HepG2 (cell line): ENCODE data around the gene MOXD1. TPM values are rescaled to one million over a fixed set of nuclear protein-coding genes. Genes with fewer than 3 reads are reported as not detected.

Experiments used
- ATAC-seq: fragments of 200-7000 bp; cut with Tn5 transposase; 3 replicates; pipeline ENCODE4 v1.9.1; 2020; ENCODE audit warnings: mild to moderate bottlenecking, moderate library complexity
- BruUV-seq: library from RNA; stranded (reverse); fragments of 400-500 nt; replicated peaks from 2 replicates; lab custom pipeline; 2021; lab: Mats Ljungman, UMichigan
- CTCF ChIA-PET: fragments of 300-600 bp; formaldehyde crosslinking; extraction: SDS; loops from one replicate; lab custom pipeline; 2021; ENCODE audit warnings: low total read pairs, inconsistent platforms, low intra/inter-chr PET ratio; lab: Yijun Ruan, JAX
- POLR2A ChIA-PET: fragments of 350-600 bp; sonication (Branson Sonifier 250); formaldehyde crosslinking; loops from one replicate; lab custom pipeline; 2020; ENCODE audit warnings: antibody characterized with exemption, inconsistent platforms; lab: Yijun Ruan, JAX
- DNase-seq: peaks from one replicate; pipeline ENCODE4 v3.0.0-alpha.2; 2015; ENCODE audit warnings: low spot score
- FAIRE-seq: peaks from 3 replicates; lab custom pipeline; 2011; peaks lifted over from hg19 to GRCh38; lab: Jason Lieb, UNC
- H2AFZ ChIP-seq: one replicate; pipeline ENCODE4 v1.6.1; 2011; ENCODE audit warnings: low read length, inconsistent platforms
- H3K27ac ChIP-seq: fragments of 300-600 bp; 3 replicates; pipeline ENCODE4 v1.8.0; 2011; ENCODE audit warnings: mixed run types, mild to moderate bottlenecking, mixed read lengths, low read length, inconsistent platforms; ENCODE audit not compliant: insufficient read depth; ENCODE audit errors: extremely low read length
- H3K27me3 ChIP-seq, 2 experiments: fragments of 200-600 bp in 1 of 2; 2 replicates in 1 of 2; 3 replicates in 1 of 2; pipeline versions ENCODE4 v1.6.0 to v1.8.0; 2011; ENCODE audit warnings: low read length in 2 of 2, mild to moderate bottlenecking in 2 of 2, moderate library complexity in 2 of 2, inconsistent platforms in 1 of 2; ENCODE audit not compliant: insufficient read depth in 2 of 2, control insufficient read depth in 1 of 2
- H3K36me3 ChIP-seq, 2 experiments: fragments of 200-600 bp in 1 of 2; replicated peaks in 1 of 2; 2 replicates in 1 of 2; 3 replicates in 1 of 2; pipeline versions ENCODE4 v1.5.1 to v1.8.0; 2011; ENCODE audit warnings: low read length in 2 of 2, inconsistent platforms in 1 of 2; ENCODE audit not compliant: insufficient read depth in 2 of 2, control insufficient read depth in 1 of 2
- H3K4me1 ChIP-seq: 2 replicates; pipeline ENCODE4 v1.5.1; 2012; ENCODE audit warnings: low read length, inconsistent platforms; ENCODE audit not compliant: insufficient read depth
- H3K4me2 ChIP-seq: 2 replicates; pipeline ENCODE4 v1.6.0; 2011; ENCODE audit warnings: low read depth, low read length, inconsistent platforms
- H3K4me3 ChIP-seq, 3 experiments: fragments of 200-600 bp in 1 of 3; sonication (generic), shearing (Covaris generic) in 1 of 3; replicated peaks in 1 of 3; 2 replicates each; pipeline ENCODE4 v1.5.1; 2011 to 2016; ENCODE audit warnings: low read length in 3 of 3, inconsistent platforms in 2 of 3, low read depth in 2 of 3, mild to moderate bottlenecking in 2 of 3, control low read depth in 1 of 3, mixed read lengths in 1 of 3; ENCODE audit not compliant: insufficient read depth in 1 of 3
- H3K79me2 ChIP-seq: one replicate; pipeline ENCODE4 v1.6.1; 2011; ENCODE audit warnings: low read length, inconsistent platforms; ENCODE audit not compliant: insufficient read depth
- H3K9ac ChIP-seq: 2 replicates; pipeline ENCODE4 v1.6.0; 2011; ENCODE audit warnings: mild to moderate bottlenecking, low read depth, low read length, inconsistent platforms; ENCODE audit not compliant: insufficient read depth
- H3K9me3 ChIP-seq: 2 replicates; pipeline ENCODE4 v1.5.1; 2012; ENCODE audit warnings: mild to moderate bottlenecking, low read length
- H4K20me1 ChIP-seq: 2 replicates; pipeline ENCODE4 v1.6.0; 2011; ENCODE audit warnings: inconsistent platforms, mild to moderate bottlenecking, low read length, moderate library complexity; ENCODE audit not compliant: insufficient read depth
- BORCS8-MEF2B ChIP-seq: sonication (generic); formaldehyde crosslinking; IDR thresholded peaks from 2 replicates; pipeline ENCODE4 v1.8.0; 2022; ENCODE audit warnings: mild to moderate bottlenecking, missing genetic modification reagents
- CBFB ChIP-seq: sonication (generic); formaldehyde crosslinking; IDR thresholded peaks from 2 replicates; pipeline ENCODE4 v1.4.0; 2020; ENCODE audit warnings: missing genetic modification reagents
- CENPX ChIP-seq: sonication (generic); formaldehyde crosslinking; IDR thresholded peaks from 2 replicates; pipeline ENCODE4 v1.9.0; 2021; ENCODE audit warnings: mild to moderate bottlenecking, missing genetic modification reagents, moderate library complexity
- CREBL2 ChIP-seq: sonication (generic); formaldehyde crosslinking; IDR thresholded peaks from 2 replicates; pipeline ENCODE4 v1.8.1; 2023; ENCODE audit warnings: missing genetic modification reagents, mild to moderate bottlenecking, borderline replicate concordance
- ELF4 ChIP-seq: sonication (generic); formaldehyde crosslinking; IDR thresholded peaks from 2 replicates; pipeline ENCODE4 v1.5.0; 2020; ENCODE audit warnings: missing genetic modification reagents, mild to moderate bottlenecking, moderate library complexity, borderline replicate concordance
- JARID2 ChIP-seq: sonication (generic); formaldehyde crosslinking; IDR thresholded peaks from 2 replicates; pipeline ENCODE4 v1.8.1; 2023; ENCODE audit warnings: missing genetic modification reagents, inconsistent platforms; ENCODE audit not compliant: insufficient replicate concordance
- MEF2D ChIP-seq: sonication (generic); formaldehyde crosslinking; IDR thresholded peaks from 2 replicates; pipeline ENCODE4 v1.5.1; 2020; ENCODE audit warnings: mild to moderate bottlenecking, missing genetic modification reagents
- NFYB ChIP-seq: sonication (generic); formaldehyde crosslinking; IDR thresholded peaks from 2 replicates; pipeline ENCODE4 v1.4.0; 2020; ENCODE audit warnings: missing genetic modification reagents
- PREB ChIP-seq: sonication (generic); formaldehyde crosslinking; IDR thresholded peaks from 2 replicates; pipeline ENCODE4 v1.4.0; 2020; ENCODE audit warnings: missing genetic modification reagents
- SMARCE1 ChIP-seq: fragments of 450-650 bp; IDR thresholded peaks from 2 replicates; pipeline ENCODE4 v1.6.1; 2017; ENCODE audit warnings: borderline replicate concordance
- TRIM24 ChIP-seq: sonication (generic); formaldehyde crosslinking; IDR thresholded peaks from 2 replicates; pipeline ENCODE4 v1.8.0; 2022; ENCODE audit warnings: mild to moderate bottlenecking, missing genetic modification reagents
- ZNF430 ChIP-seq: sonication (generic); formaldehyde crosslinking; IDR thresholded peaks from 2 replicates; pipeline ENCODE4 v1.9.0; 2021; ENCODE audit warnings: mild to moderate bottlenecking, missing genetic modification reagents
- ZNF484 ChIP-seq: sonication (generic); formaldehyde crosslinking; IDR thresholded peaks from 2 replicates; pipeline ENCODE4 v1.5.1; 2020; ENCODE audit warnings: mild to moderate bottlenecking, low read depth, missing genetic modification reagents, borderline replicate concordance
- ZNF556 ChIP-seq: sonication (generic); formaldehyde crosslinking; IDR thresholded peaks from 2 replicates; pipeline ENCODE4 v1.4.0; 2020; ENCODE audit warnings: mild to moderate bottlenecking, missing genetic modification reagents, borderline replicate concordance
- ZNF646 ChIP-seq: sonication (generic); formaldehyde crosslinking; IDR thresholded peaks from 2 replicates; pipeline ENCODE4 v1.9.0; 2021; ENCODE audit warnings: mild to moderate bottlenecking, missing genetic modification reagents
- ZNF670 ChIP-seq: sonication (generic); formaldehyde crosslinking; IDR thresholded peaks from 2 replicates; pipeline ENCODE4 v1.8.0; 2022; ENCODE audit warnings: mild to moderate bottlenecking, missing genetic modification reagents, borderline replicate concordance
- ZNF720 ChIP-seq: sonication (generic); formaldehyde crosslinking; IDR thresholded peaks from 2 replicates; pipeline ENCODE4 v1.4.0; 2020; ENCODE audit warnings: missing genetic modification reagents
- ZNF781 ChIP-seq: sonication (generic); formaldehyde crosslinking; IDR thresholded peaks from 2 replicates; pipeline ENCODE4 v1.5.1; 2020; ENCODE audit warnings: borderline replicate concordance, mild to moderate bottlenecking, missing genetic modification reagents; ENCODE audit errors: not compliant biosample characterization
- WGBS: methylation state at CpG from one replicate; pipeline ENCODE4 v1.1.6; 2017; ENCODE audit warnings: low lambda C conversion rate; 5-methylcytosine and 5-hydroxymethylcytosine counted together
- in situ Hi-C: cut with HindIII; loops from 2 replicates; pipeline ENCODE4 v1.10.0; 2017; ENCODE audit warnings: low pct_unique_long_range_greater_than_20kb; ENCODE audit not compliant: extremely low pct_ligation_motif_present
- intact Hi-C: fragments of 100-400 bp; cut with micrococcal nuclease; formaldehyde crosslinking; loops from one replicate; pipeline ENCODE4 v1.10.0; 2022; ENCODE audit not compliant: unreplicated experiment
- polyA plus RNA-seq, 8 experiments: library from polyadenylated mRNA; depleted of rRNA in 3 of 8; stranded (reverse) in 7 of 8; unstranded in 1 of 8; fragments of >200 nt; fragmentation: Illumina TruSeq in 4 of 8; extraction: Trizol in 4 of 8; gene quantifications; 2 replicates each; pipeline versions ENCODE4 v1.2.1 to v1.2.3, GENCODE V29; 2011 to 2016; ENCODE audit warnings: low read depth in 4 of 8, missing spikeins in 1 of 8, mixed read lengths in 1 of 8; ENCODE audit not compliant: insufficient read depth in 1 of 8
- total RNA-seq, 5 experiments: library from RNA; depleted of rRNA; stranded (reverse); fragments of >200 nt; fragmentation: Illumina TruSeq; extraction: Trizol; gene quantifications; 2 replicates each; pipeline ENCODE4 v1.2.3, GENCODE V29; 2016; ENCODE audit warnings: low read depth in 1 of 5

Gene MOXD1
- total and polyA plus RNA-seq, 2 of the 13 experiments (the other 11 are each of a cell fraction or from before 2014, with no cell fraction given): 0.03 TPM; not detected in 1

GRCh38 chr6:132405143-132405915, 4.1 kb upstream of the MOXD1 start:
- POLR2A ChIA-PET: no interaction called here
- ATAC-seq: no peak
- TF ChIP-seq TRIM24 (CRISPR knock-in tag): no peak
- no peak for TF ChIP-seq MEF2D (CRISPR knock-in tag)
- TF ChIP-seq ZNF781: no peak
- no peak for TF ChIP-seq BORCS8-MEF2B (CRISPR knock-in tag)
- no peak for TF ChIP-seq NFYB (CRISPR knock-in tag)
- no peak for TF ChIP-seq ZNF430
- TF ChIP-seq ZNF670 (CRISPR knock-in tag): no peak
- no peak for TF ChIP-seq SMARCE1
- no peak for TF ChIP-seq ZNF646 (CRISPR knock-in tag)
- no peak for TF ChIP-seq ZNF720 (CRISPR knock-in tag)
- no peak for TF ChIP-seq JARID2 (CRISPR knock-in tag)
- TF ChIP-seq ZNF556 (CRISPR knock-in tag): no peak
- no peak for TF ChIP-seq CENPX (CRISPR knock-in tag)
- no peak for TF ChIP-seq ZNF484 (CRISPR knock-in tag)
- no peak for TF ChIP-seq CREBL2 (CRISPR knock-in tag)
- no peak for TF ChIP-seq CBFB (CRISPR knock-in tag)
- TF ChIP-seq PREB: no peak
- no peak for TF ChIP-seq ELF4 (CRISPR knock-in tag)

More at GRCh38 chr6:132405143-132405915, 4.1 kb upstream of the MOXD1 start:
- FAIRE-seq: no peak
- 4% methylated on average over 2 of the region's 2 CpGs for WGBS
- Histone ChIP-seq H3K9ac (no peak overlapping the region), H3K79me2 (no peaks in the 10 kb centered on the region), H3K4me2 (no peak overlapping the region), H2AFZ (no peak overlapping the region), H3K27ac (no peak overlapping the region), H3K4me1 (peaks cover 12% of the 10 kb centered on the region), H3K36me3 (no peaks in the 10 kb centered on the region), H4K20me1 (no peaks in the 10 kb centered on the region), H3K9me3 (no peaks in the 10 kb centered on the region), H3K27me3 (peaks cover 14 to 33% of the 10 kb centered on the region in 2 experiments), H3K4me3 (no peak overlapping the region)
- CTCF ChIA-PET: no interaction called here
- no TSS peak for BruUV-seq
- in situ Hi-C loops (no loop called here), intact Hi-C loops (no loop called here)
- no peak for DNase-seq
